Measurements from ENCODE around the gene DNAJB1.
"Not testable (repeated sequence)": the region's sequence is repeated elsewhere in the genome, so short reads cannot be mapped to it uniquely, and the experiment has no call there.

DNA sequence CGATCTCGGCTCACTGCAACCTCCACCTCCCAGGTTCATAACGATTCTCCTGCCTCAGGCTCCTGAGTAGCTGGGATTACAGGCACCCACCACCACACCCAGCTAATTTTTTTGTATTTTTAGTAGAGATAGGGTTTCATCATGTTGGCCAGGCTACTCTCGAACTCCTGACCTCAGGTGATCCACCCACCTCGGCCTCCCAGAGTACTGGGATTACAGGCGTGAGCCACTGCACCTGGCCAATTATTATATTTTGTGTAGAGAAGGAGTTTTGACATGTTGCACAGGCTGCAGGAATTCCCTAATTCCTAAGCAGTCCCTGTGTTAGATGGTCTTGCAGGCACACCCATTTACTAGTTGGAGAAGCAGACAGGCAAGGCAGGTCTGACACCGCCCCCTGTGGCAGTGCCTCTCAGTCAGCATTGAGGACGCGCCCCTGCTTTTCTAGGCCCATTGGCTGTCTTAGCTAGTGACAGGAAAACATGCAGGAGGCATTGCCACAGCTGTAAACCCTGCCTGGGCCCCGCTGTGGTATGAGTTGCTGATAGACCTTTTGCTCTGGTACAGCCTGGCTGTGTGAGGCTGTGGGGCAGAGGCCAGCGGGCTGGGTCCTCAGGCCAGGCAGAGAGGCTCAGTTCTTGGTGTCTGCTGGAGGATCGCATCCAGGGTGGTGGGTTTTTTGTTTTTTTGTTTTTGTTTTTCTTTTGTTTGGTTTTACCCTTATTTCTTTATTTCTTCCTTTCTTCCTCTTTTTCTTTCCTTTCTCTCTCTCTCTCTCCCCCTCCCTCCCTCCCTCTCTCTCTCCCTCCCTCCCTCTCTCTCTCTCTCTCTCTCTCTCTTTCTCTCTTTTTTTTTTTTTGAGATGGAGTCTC is 33.2 kb upstream of the DNAJB1 start:
- not testable (repeated sequence) for TF ChIP-seq RAD51 (IDR thresholded peaks at IDR 0.05; ENCODE audit: borderline replicate concordance); CBX5 (CRISPR knock-in tag; IDR thresholded peaks at IDR 0.05; ENCODE audit: borderline replicate concordance); SRF (IDR thresholded peaks at IDR 0.05; ENCODE audit: low read depth, low read length); BRCA1 (CRISPR knock-in tag; IDR thresholded peaks at IDR 0.05); SIN3B (IDR thresholded peaks at IDR 0.05; ENCODE audit: low read length); NCOR1 (IDR thresholded peaks at IDR 0.05; ENCODE audit: borderline replicate concordance, low read length); TAF1 (CRISPR knock-in tag; IDR thresholded peaks at IDR 0.05)
- TF ChIP-seq, protein P1, sequence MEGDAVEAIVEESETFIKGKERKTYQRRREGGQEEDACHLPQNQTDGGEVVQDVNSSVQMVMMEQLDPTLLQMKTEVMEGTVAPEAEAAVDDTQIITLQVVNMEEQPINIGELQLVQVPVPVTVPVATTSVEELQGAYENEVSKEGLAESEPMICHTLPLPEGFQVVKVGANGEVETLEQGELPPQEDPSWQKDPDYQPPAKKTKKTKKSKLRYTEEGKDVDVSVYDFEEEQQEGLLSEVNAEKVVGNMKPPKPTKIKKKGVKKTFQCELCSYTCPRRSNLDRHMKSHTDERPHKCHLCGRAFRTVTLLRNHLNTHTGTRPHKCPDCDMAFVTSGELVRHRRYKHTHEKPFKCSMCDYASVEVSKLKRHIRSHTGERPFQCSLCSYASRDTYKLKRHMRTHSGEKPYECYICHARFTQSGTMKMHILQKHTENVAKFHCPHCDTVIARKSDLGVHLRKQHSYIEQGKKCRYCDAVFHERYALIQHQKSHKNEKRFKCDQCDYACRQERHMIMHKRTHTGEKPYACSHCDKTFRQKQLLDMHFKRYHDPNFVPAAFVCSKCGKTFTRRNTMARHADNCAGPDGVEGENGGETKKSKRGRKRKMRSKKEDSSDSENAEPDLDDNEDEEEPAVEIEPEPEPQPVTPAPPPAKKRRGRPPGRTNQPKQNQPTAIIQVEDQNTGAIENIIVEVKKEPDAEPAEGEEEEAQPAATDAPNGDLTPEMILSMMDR (CRISPR knock-in tag; IDR thresholded peaks at IDR 0.05) = peak; percentile 88
- TF ChIP-seq, protein P2, sequence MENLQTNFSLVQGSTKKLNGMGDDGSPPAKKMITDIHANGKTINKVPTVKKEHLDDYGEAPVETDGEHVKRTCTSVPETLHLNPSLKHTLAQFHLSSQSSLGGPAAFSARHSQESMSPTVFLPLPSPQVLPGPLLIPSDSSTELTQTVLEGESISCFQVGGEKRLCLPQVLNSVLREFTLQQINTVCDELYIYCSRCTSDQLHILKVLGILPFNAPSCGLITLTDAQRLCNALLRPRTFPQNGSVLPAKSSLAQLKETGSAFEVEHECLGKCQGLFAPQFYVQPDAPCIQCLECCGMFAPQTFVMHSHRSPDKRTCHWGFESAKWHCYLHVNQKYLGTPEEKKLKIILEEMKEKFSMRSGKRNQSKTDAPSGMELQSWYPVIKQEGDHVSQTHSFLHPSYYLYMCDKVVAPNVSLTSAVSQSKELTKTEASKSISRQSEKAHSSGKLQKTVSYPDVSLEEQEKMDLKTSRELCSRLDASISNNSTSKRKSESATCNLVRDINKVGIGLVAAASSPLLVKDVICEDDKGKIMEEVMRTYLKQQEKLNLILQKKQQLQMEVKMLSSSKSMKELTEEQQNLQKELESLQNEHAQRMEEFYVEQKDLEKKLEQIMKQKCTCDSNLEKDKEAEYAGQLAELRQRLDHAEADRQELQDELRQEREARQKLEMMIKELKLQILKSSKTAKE (CRISPR knock-in tag; IDR thresholded peaks at IDR 0.05; ENCODE audit: borderline replicate concordance) = not testable (repeated sequence)
- TF ChIP-seq, protein P3, sequence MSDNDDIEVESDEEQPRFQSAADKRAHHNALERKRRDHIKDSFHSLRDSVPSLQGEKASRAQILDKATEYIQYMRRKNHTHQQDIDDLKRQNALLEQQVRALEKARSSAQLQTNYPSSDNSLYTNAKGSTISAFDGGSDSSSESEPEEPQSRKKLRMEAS (IDR thresholded peaks at IDR 0.05) = peak; percentile 82
- TF ChIP-seq, protein P4, sequence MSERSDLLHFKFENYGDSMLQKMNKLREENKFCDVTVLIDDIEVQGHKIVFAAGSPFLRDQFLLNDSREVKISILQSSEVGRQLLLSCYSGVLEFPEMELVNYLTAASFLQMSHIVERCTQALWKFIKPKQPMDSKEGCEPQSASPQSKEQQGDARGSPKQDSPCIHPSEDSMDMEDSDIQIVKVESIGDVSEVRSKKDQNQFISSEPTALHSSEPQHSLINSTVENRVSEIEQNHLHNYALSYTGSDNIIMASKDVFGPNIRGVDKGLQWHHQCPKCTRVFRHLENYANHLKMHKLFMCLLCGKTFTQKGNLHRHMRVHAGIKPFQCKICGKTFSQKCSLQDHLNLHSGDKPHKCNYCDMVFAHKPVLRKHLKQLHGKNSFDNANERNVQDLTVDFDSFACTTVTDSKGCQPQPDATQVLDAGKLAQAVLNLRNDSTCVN (CRISPR knock-in tag; IDR thresholded peaks at IDR 0.05; ENCODE audit: borderline replicate concordance) = not testable (repeated sequence)
- 0 out of 2 replicates have a peak, but pooled peaks have one; percentile 36 for TF ChIP-seq KDM4B (CRISPR knock-in tag; IDR thresholded peaks at IDR 0.05)
- TF ChIP-seq MAFF (IDR thresholded peaks at IDR 0.05; ENCODE audit: low read depth, low read length) = 0 out of 2 replicates have a peak, but pooled peaks have one; percentile 1
